A673 (cell line): ENCODE data around the gene ZNF823.

Experiments used
- EZH2 ChIP-seq: fragments of 200-600 bp; sonication (generic); IDR thresholded peaks from 2 replicates; pipeline ENCODE4 v1.6.1; 2017; ENCODE audit warnings: borderline replicate concordance, low read depth, mild to moderate bottlenecking, mixed read lengths, antibody characterized with exemption, low read length; ENCODE audit not compliant: poor library complexity, severe bottlenecking
- TF ChIP-seq, protein P1 (sequence below): fragments of 300-800, 200-600 bp; sonication (generic); conservative IDR thresholded peaks from 2 replicates; pipeline ENCODE4 v1.5.1; 2017; ENCODE audit warnings: low read depth, mild to moderate bottlenecking, antibody characterized with exemption, low read length, moderate library complexity, mixed read lengths

DNA sequence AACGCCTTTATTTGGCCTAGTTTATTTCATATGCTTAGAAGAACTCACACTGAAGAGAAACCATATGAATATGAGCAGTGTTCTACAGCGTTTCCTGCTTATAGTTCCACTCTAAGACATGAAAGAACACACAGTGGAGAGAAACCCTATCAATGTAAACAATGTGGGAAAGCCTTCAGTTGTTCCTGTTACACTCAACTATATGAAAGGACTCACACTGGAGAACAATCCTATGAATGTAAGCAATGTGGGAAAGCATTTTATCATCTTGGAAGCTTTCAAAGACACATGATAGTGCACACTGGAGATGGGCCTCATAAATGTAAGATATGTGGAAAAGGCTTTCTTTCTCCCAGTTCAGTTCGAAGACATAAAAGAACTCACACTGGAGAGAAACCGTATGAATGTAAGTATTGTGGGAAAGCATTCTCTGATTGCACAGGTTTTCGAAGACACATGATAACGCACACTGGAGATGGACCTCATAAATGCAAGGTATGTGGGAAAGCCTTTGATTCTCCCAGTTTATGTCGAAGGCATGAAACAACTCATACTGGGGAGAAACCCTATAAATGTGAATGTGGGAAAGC, 41.8 kb upstream of the ZNF823 start:
- TF ChIP-seq, protein P1, sequence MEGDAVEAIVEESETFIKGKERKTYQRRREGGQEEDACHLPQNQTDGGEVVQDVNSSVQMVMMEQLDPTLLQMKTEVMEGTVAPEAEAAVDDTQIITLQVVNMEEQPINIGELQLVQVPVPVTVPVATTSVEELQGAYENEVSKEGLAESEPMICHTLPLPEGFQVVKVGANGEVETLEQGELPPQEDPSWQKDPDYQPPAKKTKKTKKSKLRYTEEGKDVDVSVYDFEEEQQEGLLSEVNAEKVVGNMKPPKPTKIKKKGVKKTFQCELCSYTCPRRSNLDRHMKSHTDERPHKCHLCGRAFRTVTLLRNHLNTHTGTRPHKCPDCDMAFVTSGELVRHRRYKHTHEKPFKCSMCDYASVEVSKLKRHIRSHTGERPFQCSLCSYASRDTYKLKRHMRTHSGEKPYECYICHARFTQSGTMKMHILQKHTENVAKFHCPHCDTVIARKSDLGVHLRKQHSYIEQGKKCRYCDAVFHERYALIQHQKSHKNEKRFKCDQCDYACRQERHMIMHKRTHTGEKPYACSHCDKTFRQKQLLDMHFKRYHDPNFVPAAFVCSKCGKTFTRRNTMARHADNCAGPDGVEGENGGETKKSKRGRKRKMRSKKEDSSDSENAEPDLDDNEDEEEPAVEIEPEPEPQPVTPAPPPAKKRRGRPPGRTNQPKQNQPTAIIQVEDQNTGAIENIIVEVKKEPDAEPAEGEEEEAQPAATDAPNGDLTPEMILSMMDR = no peak
- no peak for TF ChIP-seq EZH2
